Activated T-cell treated with anti-CD3 and anti-CD28 coated beads, Interleukin-2, amount 50 U/mL, for 4 hours (primary cell): ENCODE results near the gene DNTT. TPM values are rescaled to one million over a fixed set of nuclear protein-coding genes. Genes with fewer than 3 reads are reported as not detected.

Experiments
- ATAC-seq, 2 donors: fragments of 200-7000 bp; cut with Tn5 transposase; one replicate each; pipeline ENCODE4 v1.10.0; 2021
- DNase-seq: peaks from one replicate; pipeline ENCODE4 v3.0.0-alpha.2; 2020
- H3K27me3 Mint-ChIP-seq: one replicate; pipeline ENCODE4 v1.8.0; 2021; ENCODE audit warnings: low read depth, mixed read lengths
- H3K36me3 Mint-ChIP-seq: one replicate; pipeline ENCODE4 v1.8.0; 2022; ENCODE audit warnings: mixed read lengths; ENCODE audit not compliant: insufficient read depth
- H3K4me1 Mint-ChIP-seq: one replicate; pipeline ENCODE4 v1.8.0; 2021; ENCODE audit warnings: low read depth, mixed read lengths
- H3K4me3 Mint-ChIP-seq: one replicate; pipeline ENCODE4 v1.8.0; 2021; ENCODE audit warnings: mild to moderate bottlenecking, moderate library complexity, mixed read lengths
- H3K9me3 Mint-ChIP-seq: one replicate; pipeline ENCODE4 v1.8.0; 2021; ENCODE audit warnings: mixed read lengths
- total RNA-seq, 3 donors: library from RNA; stranded (reverse); gene quantifications; one replicate each; pipeline ENCODE4 v1.2.1, GENCODE V29; 2021

The DNTT gene
- total RNA-seq, 3 donors from 2014 or later = not detected

- no peaks in the 10 kb centered on the region for H3K9me3 Mint-ChIP-seq
- peaks cover 19% of the 10 kb centered on the region for H3K27me3 Mint-ChIP-seq
- ATAC-seq = no peak
- DNase-seq = no peak
- no peak overlapping the region for H3K4me3 Mint-ChIP-seq
- peaks cover 13% of the 10 kb centered on the region for H3K4me1 Mint-ChIP-seq
- no peaks in the 10 kb centered on the region for H3K36me3 Mint-ChIP-seq
Observed at GRCh38 chr10:96309628-96310320, 5.5 kb downstream of the DNTT start.

GRCh38 chr10:96310321-96310669 is 6.1 kb downstream of the DNTT start:
- Mint-ChIP-seq H3K4me1 (peaks cover 11% of the 10 kb centered on the region), H3K36me3 (no peaks in the 10 kb centered on the region), H3K9me3 (no peaks in the 10 kb centered on the region), H3K27me3 (peaks cover 21% of the 10 kb centered on the region), H3K4me3 (no peak overlapping the region)
- ATAC-seq = no peak
- DNase-seq = no peak

- Mint-ChIP-seq H3K36me3 (no peaks in the 10 kb centered on the region), H3K9me3 (no peaks in the 10 kb centered on the region), H3K4me3 (no peak overlapping the region), H3K27me3 (peaks cover 26% of the 10 kb centered on the region), H3K4me1 (peaks cover 9% of the 10 kb centered on the region)
- DNase-seq = no peak
- ATAC-seq = no peak
Observed at GRCh38 chr10:96311180-96311715, 7.0 kb downstream of the DNTT start.

- DNase-seq (no peak), ATAC-seq (no peak)
- Mint-ChIP-seq H3K36me3 (no peaks in the 10 kb centered on the region), H3K4me3 (no peak overlapping the region), H3K9me3 (no peaks in the 10 kb centered on the region), H3K27me3 (peaks cover 26% of the 10 kb centered on the region), H3K4me1 (no peaks in the 10 kb centered on the region)
Observed at GRCh38 chr10:96313344-96313743, 9.1 kb downstream of the DNTT start.

GRCh38 chr10:96317067-96317833 is 13.0 kb downstream of the DNTT start:
- Mint-ChIP-seq H3K4me3 (no peak overlapping the region), H3K36me3 (no peaks in the 10 kb centered on the region), H3K9me3 (no peaks in the 10 kb centered on the region), H3K27me3 (peaks cover 20% of the 10 kb centered on the region), H3K4me1 (no peaks in the 10 kb centered on the region)
- no peak for DNase-seq
- ATAC-seq = no peak

GRCh38 chr10:96319754-96320474 is 15.7 kb downstream of the DNTT start:
- ATAC-seq (no peak), DNase-seq (no peak)
- H3K4me3 Mint-ChIP-seq = no peak overlapping the region
- H3K27me3 Mint-ChIP-seq = peaks cover 19% of the 10 kb centered on the region
- no peaks in the 10 kb centered on the region for H3K4me1 Mint-ChIP-seq
- no peaks in the 10 kb centered on the region for H3K36me3 Mint-ChIP-seq
- H3K9me3 Mint-ChIP-seq = no peaks in the 10 kb centered on the region

GRCh38 chr10:96321822-96322221 is 17.6 kb downstream of the DNTT start:
- no peaks in the 10 kb centered on the region for H3K4me1 Mint-ChIP-seq
- H3K27me3 Mint-ChIP-seq = peaks cover 7% of the 10 kb centered on the region
- H3K4me3 Mint-ChIP-seq = no peak overlapping the region
- H3K9me3 Mint-ChIP-seq = no peaks in the 10 kb centered on the region
- no peak for ATAC-seq
- no peaks in the 10 kb centered on the region for H3K36me3 Mint-ChIP-seq
- no peak for DNase-seq

- ATAC-seq = no peak
- no peak for DNase-seq
- H3K4me3 Mint-ChIP-seq = no peak overlapping the region
- H3K27me3 Mint-ChIP-seq = peaks cover 7% of the 10 kb centered on the region
- H3K4me1 Mint-ChIP-seq = no peaks in the 10 kb centered on the region
- no peaks in the 10 kb centered on the region for H3K36me3 Mint-ChIP-seq
- no peaks in the 10 kb centered on the region for H3K9me3 Mint-ChIP-seq
Observed at GRCh38 chr10:96322275-96322674, 18.0 kb downstream of the DNTT start.

GRCh38 chr10:96324447-96324846 is 20.2 kb downstream of the DNTT start:
- H3K9me3 Mint-ChIP-seq = no peaks in the 10 kb centered on the region

GRCh38 chr10:96325719-96326373 is 21.6 kb downstream of the DNTT start:
- Mint-ChIP-seq H3K4me3 (no peak overlapping the region), H3K4me1 (no peaks in the 10 kb centered on the region), H3K27me3 (peaks cover 8% of the 10 kb centered on the region), H3K36me3 (no peaks in the 10 kb centered on the region), H3K9me3 (no peaks in the 10 kb centered on the region)
- ATAC-seq = peak; percentile 79 to 88
- no peak for DNase-seq

More at GRCh38 chr10:96324447-96324846, 20.2 kb downstream of the DNTT start:
- Mint-ChIP-seq H3K4me3 (no peak overlapping the region), H3K36me3 (no peaks in the 10 kb centered on the region), H3K27me3 (peaks cover 7% of the 10 kb centered on the region), H3K4me1 (no peaks in the 10 kb centered on the region)
- DNase-seq (no peak), ATAC-seq (no peak)

GRCh38 chr10:96327462-96327861 is 23.2 kb downstream of the DNTT start:
- ATAC-seq (no peak), DNase-seq (no peak)
- H3K4me3 Mint-ChIP-seq = no peak overlapping the region
- H3K9me3 Mint-ChIP-seq = no peaks in the 10 kb centered on the region
- peaks cover 9% of the 10 kb centered on the region for H3K27me3 Mint-ChIP-seq
- H3K36me3 Mint-ChIP-seq = no peaks in the 10 kb centered on the region
- H3K4me1 Mint-ChIP-seq = peaks cover 4% of the 10 kb centered on the region

- Mint-ChIP-seq H3K9me3 (no peaks in the 10 kb centered on the region), H3K4me1 (peaks cover 16% of the 10 kb centered on the region), H3K36me3 (no peaks in the 10 kb centered on the region), H3K27me3 (peaks cover 17% of the 10 kb centered on the region), H3K4me3 (no peak overlapping the region)
- ATAC-seq (no peak), DNase-seq (no peak)
Observed at GRCh38 chr10:96333101-96333500, 28.9 kb downstream of the DNTT start.

- DNase-seq (no peak), ATAC-seq (no peak)
- H3K27me3 Mint-ChIP-seq = peaks cover 17% of the 10 kb centered on the region
- no peak overlapping the region for H3K4me3 Mint-ChIP-seq
- H3K9me3 Mint-ChIP-seq = no peaks in the 10 kb centered on the region
- peaks cover 16% of the 10 kb centered on the region for H3K4me1 Mint-ChIP-seq
- no peaks in the 10 kb centered on the region for H3K36me3 Mint-ChIP-seq
Observed at GRCh38 chr10:96334616-96335526, 30.6 kb downstream of the DNTT start.
